Amygdala (tissue), 56 donors: ENCODE results near the gene OR2L8.

Experiments used
- DNase-seq, 56 donors: peaks; one replicate each; lab custom pipeline; 2025; lab: John Stamatoyannopoulos, UW

The OR2L8 gene, protein sequence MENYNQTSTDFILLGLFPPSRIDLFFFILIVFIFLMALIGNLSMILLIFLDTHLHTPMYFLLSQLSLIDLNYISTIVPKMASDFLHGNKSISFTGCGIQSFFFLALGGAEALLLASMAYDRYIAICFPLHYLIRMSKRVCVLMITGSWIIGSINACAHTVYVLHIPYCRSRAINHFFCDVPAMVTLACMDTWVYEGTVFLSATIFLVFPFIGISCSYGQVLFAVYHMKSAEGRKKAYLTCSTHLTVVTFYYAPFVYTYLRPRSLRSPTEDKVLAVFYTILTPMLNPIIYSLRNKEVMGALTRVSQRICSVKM

DNA sequence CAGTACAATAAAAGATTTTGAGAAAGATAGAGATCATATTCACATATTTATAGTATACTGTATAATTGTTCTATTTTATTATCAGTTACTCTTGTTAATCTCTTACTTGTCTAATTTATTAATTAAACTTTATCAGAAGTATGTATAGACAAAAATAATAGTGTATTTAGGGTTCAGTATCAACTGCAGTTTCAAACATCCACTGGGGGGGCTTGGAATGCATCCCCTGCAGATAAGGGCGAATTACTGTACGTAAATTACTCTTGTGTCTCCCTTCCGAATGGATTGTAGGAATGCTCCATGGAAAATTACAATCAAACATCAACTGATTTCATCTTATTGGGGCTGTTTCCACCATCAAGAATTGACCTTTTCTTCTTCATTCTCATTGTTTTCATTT, at the start of gene OR2L8:
Gene OR2L8 (plus strand): TSS at position 301 of the 400 bp plus-strand sequence. CDS start 0 bp downstream, at position 301.
- no peak for DNase-seq

DNA sequence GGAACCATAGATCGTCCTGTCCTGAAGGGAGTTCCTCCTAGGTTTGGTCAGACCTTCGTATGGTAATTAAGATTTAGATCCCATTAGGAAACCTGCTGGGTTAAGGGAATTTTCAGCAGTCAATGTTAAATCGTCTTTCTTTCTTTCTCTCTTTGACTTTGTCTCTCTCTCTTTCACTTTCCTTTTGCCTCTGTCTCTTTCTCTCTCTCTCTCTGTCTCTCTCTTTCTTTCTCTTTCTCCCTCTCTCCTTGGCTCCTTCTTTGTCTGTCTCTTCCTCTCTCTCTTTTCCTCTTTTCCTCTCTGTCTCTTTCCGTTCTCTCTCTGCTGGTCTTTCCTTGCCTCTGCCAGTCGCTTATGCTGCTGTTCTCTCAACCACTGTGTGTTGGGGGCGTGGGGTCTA, 44.5 kb upstream of the OR2L8 start:
- no peak for DNase-seq

DNA sequence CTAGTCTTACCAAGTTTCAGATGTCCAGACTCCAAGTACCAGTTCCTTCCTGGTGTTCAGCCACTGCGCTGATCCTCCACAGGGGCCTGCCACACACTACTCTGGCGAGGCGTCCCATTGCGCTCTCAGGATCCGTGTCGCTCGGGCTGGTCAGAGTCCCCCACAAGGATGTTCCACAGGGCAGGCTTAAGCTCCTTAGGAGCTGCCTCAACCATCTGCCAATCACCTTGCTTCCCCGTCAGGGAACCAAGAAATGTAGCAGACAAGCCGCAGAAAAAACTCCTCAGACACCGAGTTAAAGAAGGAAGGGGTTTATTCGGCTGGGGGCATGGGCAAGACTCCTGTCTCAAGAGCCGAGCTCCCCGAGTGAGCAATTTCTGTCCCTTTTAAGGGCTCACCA, 43.5 kb upstream of the OR2L8 start:
- no peak for DNase-seq

DNA sequence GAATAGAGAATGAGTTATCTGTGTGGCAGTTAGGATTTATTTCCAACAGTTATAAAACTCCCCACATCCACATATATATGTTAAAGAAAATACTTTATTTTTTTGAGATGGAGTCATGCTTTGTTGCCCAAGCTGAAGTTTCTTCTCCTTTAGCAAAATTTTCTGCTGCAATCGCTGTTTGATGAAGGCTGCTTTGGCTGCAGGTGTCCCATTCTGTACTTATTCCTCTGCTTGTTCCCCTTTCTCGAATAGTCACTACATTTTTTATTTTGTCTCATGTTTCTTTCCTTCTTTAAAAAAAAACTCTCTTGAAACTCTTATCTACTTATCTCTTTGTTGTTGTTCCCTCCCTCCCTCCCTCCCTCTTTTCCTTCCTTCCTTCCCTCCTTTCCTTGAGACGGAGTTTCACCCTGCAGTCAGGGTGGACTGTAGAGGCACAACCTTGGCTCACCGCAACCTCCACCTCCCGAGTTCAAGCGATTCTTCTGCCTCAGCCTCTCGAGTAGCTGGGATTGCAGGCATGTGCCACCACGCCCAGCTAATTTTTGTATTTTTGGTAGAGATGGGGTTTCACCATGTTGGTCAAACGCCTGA, 42.7 kb upstream of the OR2L8 start:
- peak in 1 of 56 donors; percentile 3 for DNase-seq

DNA sequence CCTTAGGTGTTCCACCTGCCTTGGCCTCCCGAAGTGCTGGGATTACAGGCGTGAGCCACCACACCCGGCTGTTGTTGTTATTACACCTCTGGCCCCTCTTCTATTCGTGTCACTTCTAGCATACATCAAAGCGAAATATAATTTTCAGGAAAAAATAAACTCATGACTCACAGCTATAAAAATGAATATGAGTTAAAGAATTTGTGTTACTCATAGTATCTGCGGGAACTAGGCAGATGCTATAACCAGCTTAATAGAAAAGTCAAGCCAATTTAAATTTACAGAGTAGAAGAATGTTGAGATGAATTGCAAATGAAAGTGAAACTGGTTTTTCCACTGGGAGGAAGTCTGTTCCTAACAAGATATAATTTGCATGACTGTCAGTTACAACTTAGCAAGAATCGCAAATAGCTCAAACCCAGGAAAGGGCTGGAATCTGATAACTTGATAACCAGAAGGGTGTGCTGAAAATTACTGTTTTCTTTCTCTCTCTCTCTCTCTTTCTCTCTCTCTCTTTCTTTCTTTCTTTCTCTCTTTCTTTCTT, 42.1 kb upstream of the OR2L8 start:
- peak in 1 of 56 donors; percentile 7 for DNase-seq

DNA sequence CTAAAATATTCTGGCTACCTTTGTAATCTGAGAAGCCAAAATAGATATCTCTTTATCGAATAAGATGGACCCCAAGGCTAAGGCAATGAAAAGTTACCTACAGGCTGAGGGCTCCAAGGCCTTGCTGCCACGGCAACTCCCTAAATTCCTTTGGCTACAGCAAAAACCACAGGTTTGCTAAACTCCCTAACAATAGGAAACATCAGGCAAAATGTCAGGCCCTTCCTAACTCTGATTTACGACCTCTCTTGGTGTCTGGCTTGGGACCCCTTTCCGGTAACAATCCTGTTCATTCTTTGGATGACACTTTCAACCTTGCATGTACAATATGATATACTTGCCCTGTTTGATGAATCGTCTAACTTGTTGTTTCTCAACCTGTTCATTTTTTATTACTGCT, 39.9 kb upstream of the OR2L8 start:
- DNase-seq: no peak

DNA sequence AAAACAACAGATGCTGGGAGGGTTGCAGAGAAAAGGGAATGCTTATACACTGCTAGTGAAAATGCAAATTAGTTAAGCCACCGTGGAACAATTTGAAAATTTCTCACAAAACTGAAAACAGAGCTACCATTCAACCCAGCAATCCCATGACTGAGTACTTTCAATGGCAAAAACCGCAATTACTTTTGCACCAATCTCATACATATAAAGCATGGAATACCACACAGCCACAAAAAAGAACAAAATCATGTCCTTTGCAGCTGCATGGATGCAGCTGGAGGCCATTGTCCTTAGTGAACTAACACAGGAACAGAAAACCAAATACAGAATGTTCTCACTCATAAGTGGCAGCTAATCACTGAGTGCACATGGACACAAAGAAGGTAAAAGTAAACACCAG, 34.9 kb upstream of the OR2L8 start:
- DNase-seq: no peak

DNA sequence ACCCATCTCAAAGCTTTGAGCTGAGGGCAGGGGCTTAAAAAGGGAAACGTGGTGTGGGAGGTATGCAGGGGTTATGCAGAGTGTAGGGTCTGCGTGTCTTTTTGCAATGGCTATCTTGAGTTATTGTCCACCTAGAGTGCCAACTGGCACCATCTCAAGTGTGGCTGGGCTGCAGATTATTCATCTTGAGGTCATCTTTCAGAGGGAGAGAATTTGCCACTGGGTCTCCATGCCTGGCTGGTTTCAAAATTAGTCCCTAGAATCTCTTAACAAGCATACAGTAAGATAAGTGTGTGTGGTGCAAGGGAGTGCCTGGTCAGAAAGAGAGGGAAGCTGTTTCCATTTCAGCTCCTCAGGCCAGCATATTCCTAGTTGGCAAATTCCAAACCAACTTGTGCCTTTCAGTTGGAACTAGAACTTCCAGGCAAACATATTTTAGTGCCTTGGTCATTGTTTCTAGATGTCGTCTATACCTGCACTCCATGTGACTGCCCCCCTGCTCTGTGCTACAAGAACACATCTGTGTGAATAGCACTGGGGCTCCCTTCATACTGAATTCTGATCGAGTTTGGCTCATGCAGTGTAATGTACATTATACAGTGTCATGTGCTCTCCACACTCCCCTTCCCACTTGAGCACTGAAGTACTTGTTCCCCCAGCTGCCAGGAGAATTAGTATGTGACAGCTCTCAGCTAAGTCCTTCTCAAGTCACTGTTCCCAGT, 33.6 kb upstream of the OR2L8 start:
- DNase-seq: no peak

DNA sequence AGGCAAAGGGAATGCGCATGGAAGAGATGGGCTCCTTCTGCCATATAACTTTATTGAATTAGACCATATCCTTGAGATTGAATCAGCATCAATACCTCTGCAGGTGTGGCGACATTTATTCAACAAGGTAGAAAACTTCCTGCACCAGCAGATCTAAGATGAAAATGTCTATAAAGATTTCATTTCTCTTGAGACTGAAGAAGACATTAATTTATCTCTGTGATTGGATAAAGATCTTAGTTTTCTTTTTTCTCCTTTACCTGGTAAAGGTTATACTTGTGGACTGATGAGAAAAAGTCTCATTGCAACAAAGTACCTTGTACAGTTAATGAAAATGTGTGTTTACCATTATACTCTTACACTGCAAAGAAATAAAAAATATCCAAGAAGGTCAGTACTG, 28.7 kb upstream of the OR2L8 start, which contains the start of gene OR2T8:
Gene OR2T8 (plus strand): TSS at position 301 of the 400 bp plus-strand sequence. CDS start 766 bp downstream, outside the sequence.
- no peak for DNase-seq

DNA sequence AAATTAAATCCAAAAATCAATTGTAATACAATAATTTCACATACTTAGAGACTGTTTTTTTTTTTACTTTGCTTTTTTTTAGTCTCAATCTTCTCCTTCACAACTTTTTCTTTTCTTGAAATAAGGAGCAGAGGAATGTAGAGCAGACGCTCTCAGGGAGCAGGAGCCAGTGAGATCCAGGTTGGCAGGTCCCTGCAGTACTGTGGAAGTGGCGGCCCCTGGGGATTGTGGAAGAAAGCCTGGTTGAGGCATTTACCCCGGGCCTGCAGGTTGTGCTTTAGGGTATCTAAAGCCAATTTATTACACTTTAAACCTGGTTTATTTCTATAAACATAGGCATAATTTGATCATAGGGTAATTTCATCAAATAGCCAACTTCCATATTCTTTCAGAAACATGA, 24.7 kb upstream of the OR2L8 start:
- DNase-seq: no peak

DNA sequence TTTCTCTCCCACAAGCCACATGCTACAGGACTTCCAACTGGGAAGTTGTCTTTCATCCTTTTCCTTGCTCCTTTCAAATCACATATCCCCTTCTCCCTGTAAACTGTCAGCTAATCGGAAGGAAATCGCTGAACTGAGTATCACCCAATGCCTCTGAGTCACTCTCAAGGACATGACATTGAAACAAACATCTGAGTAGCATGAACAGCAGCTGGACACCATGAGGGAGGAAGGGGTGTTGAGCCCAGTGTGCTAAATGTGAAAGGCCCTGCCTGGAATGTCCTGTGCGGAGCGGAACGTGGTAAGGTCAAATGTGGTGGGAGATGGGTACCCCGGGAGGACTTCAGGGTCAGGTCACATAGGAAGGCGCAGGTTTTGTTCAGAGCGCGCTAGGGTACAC, 23.8 kb upstream of the OR2L8 start, which contains the start of gene OR2AJ1:
Gene OR2AJ1 (plus strand): TSS at position 22 of the 400 bp plus-strand sequence. CDS start 8,880 bp downstream, outside the sequence.
- DNase-seq: no peak

DNA sequence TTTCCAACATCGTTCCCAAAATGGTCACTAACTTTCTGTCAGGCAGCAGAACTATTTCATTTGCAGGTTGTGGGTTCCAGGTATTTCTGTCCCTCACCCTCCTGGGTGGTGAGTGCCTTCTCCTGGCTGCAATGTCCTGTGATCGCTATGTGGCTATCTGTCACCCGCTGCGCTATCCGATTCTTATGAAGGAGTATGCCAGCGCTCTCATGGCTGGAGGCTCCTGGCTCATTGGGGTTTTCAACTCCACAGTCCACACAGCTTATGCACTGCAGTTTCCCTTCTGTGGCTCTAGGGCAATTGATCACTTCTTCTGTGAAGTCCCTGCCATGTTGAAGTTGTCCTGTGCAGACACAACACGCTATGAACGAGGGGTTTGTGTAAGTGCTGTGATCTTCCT, 14.7 kb upstream of the OR2L8 start:
- DNase-seq: no peak

DNA sequence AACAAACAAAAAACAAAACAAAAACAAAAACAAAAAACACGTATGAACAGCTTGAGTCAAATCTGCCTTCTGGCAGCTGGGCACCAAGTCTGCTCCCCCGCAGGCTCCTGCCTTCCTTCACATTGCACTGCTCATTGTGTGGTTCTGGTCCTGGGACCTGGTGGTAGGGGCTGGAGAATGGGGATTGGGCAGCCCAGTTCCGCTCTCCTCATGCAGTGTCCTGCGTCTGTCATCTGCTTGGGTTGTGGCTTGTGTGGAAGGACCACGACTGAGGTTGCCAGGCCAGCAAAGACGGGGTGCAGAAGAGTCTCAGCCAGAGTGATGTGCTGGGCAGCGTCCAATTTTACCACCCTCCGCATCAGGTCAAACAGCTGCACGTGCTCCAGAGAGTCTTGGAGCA, 12.9 kb upstream of the OR2L8 start:
- no peak for DNase-seq

DNA sequence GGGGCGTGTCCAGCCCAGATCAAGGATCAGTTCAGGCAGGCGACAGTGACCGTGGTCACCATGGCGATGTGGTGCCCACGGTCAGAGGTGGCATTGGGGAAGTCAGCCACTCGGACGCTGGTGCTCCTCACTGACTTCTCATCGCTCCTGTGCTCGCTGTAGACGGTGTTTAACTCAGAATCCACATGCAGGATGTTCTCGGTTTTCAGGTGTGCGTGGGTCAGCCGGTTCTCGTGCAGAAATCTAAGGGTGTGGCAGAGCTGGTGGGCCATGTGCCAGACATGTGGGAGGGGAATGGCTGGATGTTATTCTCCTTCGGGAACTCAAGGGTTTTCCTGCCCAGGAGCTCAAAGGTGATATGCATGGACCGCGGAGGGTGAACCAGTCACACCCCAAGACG, 12.2 kb upstream of the OR2L8 start:
- no peak for DNase-seq

DNA sequence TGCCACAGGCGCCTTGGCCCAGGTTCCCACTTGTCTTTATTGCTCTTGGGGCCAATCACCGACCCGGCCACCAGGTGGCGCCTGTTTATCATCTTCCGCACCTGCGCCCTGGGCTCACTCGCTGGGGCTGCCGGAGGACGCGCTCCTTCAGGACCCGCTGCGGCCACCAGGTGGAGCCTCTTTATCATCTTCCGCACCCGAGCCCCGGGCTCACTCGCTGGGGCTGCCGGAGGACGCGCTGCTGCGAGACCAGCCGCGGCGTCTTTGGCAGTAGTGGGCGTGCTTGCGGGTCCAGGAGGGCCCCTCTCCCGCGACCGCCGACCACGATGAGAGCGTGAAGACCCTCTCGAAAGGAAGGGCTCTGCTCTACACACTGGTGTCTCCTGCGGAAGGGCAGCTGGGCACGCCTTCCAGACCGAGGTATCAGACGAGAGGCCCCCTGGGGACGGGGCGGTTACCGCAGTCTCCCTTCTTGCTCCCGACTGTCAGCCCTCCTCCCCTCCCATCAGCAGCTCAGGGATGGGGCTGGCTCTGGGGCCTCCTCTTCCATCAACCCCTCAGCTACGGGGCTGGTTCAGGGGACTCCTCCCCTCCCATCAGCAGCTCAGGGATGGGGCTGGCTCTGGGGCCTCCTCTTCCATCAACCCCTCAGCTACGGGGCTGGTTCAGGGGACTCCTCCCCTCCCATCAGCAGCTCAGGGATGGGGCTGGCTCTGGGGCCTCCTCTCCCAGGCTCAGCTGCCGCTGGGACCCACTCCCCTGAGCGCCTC, 11.5 kb upstream of the OR2L8 start:
- DNase-seq: peak in 49 of 56 donors; percentile 7 to 90 (median 58)

DNA sequence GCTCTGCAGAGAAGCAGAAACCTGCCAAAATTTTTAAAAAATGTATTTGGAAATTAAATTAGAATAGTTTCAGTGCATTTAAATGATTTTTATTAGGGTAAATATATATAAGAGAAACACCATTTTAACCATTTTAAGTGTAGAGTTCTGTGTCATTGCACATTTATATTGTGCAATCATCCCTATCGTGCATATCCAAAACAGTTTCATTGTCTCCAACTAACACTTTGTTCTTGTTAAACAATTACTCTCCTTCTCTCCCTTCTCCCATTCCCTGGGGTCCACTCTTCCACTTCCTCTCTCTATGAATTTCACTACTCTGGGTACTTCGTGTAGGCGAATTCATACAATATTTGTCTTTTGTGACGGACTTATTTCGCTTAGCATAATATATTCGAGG, 6.0 kb upstream of the OR2L8 start:
- DNase-seq: no peak

DNA sequence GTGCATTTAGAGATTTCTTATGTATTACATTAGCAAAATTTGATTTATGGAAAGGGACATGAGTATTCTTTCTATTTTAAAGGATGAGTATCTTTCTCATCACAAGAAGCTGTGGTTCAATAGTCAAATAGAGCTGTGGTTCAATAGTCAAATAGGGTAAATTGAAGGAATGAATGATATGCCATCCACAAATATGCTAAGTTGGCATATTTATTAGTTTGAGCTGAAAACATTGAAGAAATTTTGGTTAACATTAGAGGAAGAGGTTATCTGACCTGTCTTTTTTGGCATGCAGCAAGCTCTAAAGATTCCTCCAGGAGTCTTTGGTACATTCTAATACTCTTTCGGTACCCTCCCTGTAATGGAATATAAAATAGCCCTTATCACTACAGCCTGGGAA, 4.8 kb downstream of the OR2L8 start:
- no peak for DNase-seq

DNA sequence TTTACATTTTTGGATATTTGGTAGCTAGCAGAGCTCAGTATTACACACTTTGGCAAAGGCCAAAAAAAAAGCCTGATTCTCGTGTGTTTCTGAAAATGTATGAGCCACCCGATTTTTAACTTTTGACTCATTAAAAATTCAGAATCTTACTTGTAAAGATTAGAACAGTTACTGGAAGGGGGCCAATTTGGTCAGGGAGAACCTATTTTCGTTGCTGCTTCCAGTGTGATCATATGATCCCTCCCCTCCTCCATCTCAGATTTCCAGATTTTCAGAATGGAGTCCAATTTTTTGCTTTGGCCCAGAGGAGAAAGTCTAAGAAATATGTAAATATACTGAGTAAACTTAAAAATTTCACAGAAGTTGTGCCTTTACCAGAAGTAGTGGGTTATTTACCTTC, 13.1 kb downstream of the OR2L8 start:
- no peak for DNase-seq

DNA sequence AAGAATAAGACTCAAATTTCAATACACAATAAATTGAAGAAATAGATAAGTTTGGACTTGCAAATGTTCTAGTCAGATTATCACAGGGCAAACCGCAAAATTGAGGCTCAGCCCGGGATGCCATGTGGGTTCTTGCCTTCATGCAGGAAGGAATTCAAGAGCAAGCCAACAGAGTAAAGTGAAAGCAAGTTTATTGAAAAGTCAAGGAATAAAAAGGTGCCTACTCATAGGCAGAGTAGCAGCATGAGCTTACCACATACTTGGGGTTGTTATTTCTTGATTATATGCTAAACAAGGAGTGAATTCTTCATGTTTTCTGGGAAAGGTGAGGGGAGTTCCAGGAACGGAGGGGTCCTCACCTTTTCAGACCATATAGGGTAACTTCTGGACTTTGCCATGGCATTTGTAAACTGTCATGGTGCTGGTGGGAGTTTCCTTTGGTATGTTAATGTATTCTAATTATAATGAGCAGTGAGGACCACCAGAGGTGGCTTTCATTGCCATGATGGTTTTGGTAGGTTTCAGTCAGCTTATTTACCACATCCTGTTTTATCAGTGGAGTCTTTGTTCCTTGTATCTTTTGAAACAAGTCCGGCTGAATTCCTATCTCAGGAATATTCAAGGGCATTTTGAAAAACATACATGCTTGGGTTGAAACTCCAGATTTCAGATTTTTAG, 14.4 kb downstream of the OR2L8 start:
- no peak for DNase-seq

DNA sequence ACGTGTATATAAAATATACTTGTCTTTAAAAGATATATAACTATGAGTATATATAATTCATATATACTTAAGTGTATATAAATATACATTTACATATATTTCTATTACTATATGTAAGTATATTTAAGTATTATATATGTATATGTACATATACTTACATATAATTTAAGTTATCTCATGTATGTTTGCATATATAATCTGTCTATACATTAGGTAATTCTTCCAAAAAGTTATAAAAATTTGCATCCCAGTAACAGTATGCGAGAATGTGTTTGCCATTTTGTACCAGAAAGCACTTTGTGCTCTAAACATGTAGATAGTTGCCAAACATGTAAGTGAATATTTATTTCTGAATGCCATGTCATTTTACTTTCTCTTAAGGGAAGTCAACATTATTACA, 16.3 kb downstream of the OR2L8 start, which contains the start of gene OR2AK2:
Gene OR2AK2 (plus strand): TSS at position 301 of the 400 bp plus-strand sequence. CDS start 144 bp downstream, outside the sequence.
- DNase-seq: no peak
